GM23338 (cell line): ENCODE data around the gene LMAN1L. TPM values are rescaled to one million over a fixed set of nuclear protein-coding genes. Genes with fewer than 3 reads are reported as not detected.

Experiments used
- microRNA-seq: library from miRNA; unstranded; fragments of <30 nt; microRNA quantifications from one replicate; pipeline ENCODE4, GENCODE V29; 2017
- polyA plus RNA-seq: library from polyadenylated mRNA; unstranded; fragments of >200 nt; fragmentation: Nextera tagmentation; extraction: Ambion mirVana; gene quantifications from 2 replicates; pipeline ENCODE4 v1.2.1, GENCODE V29; 2016
- small RNA-seq: library from RNA; depleted of rRNA; stranded (forward); fragments of <200 nt; gene quantifications from one replicate; pipeline ENCODE3, GENCODE V24; 2014; ENCODE audit warnings: low replicate concordance
- total RNA-seq: library from RNA; depleted of rRNA; stranded (reverse); fragments of >200 nt; shearing (Covaris generic); gene quantifications from 2 replicates; pipeline ENCODE4 v1.2.3, GENCODE V29; 2014; rRNA removed

The LMAN1L gene
- total and polyA plus RNA-seq, 2 experiments from 2014 or later, result not detected

Small RNAs within 50 kb of the gene (microRNA-seq; reads per million reads assigned to microRNA genes)
- gene MIR4513 (not detected), gene MIR6882 (0.66 reads per million)

Small RNAs within 50 kb of the gene (small RNA-seq; reads per million reads assigned to genes)
- gene CPLX3 (not detected), gene MIR4513 (not detected), gene MIR6882 (not detected)

Other genes with a start within 250 kb of the LMAN1L start
- gene CLK3, start 197.0 kb upstream of the LMAN1L start, total RNA-seq, result 59.1 and 67.7 TPM in 2 replicates
- gene CLK3, start 197.0 kb upstream of the LMAN1L start, polyA plus RNA-seq, result 38.1 and 40.7 TPM in 2 replicates
- 26.4 and 26.5 TPM in 2 replicates for gene EDC3, start 116.8 kb upstream of the LMAN1L start, total RNA-seq
- gene EDC3, start 116.8 kb upstream of the LMAN1L start, polyA plus RNA-seq, result 13.6 and 13.8 TPM in 2 replicates
- 0.50 and 1.4 TPM in 2 replicates for gene CYP1A1, start 87.3 kb upstream of the LMAN1L start, total RNA-seq
- gene CYP1A1, start 87.3 kb upstream of the LMAN1L start, polyA plus RNA-seq, result 0.16 and 0.21 TPM in 2 replicates
- gene CYP1A2, start 64.0 kb upstream of the LMAN1L start, total RNA-seq, result not detected in 2 replicates
- gene CYP1A2, start 64.0 kb upstream of the LMAN1L start, polyA plus RNA-seq, result not detected in 2 replicates
- gene CSK, start 30.8 kb upstream of the LMAN1L start, total RNA-seq, result 27.5 and 29.9 TPM in 2 replicates
- 13.6 and 16.5 TPM in 2 replicates for gene CSK, start 30.8 kb upstream of the LMAN1L start, polyA plus RNA-seq
- gene CPLX3, start 13.8 kb downstream of the LMAN1L start, total RNA-seq, result 0.62 and 0.66 TPM in 2 replicates
- gene CPLX3, start 13.8 kb downstream of the LMAN1L start, polyA plus RNA-seq, result 0.21 TPM in 1 of 2 replicates, not detected in the other
- 32.6 and 35.4 TPM in 2 replicates for gene ULK3, start 30.3 kb downstream of the LMAN1L start, total RNA-seq
- 19.3 and 20.3 TPM in 2 replicates for gene ULK3, start 30.3 kb downstream of the LMAN1L start, polyA plus RNA-seq
- 51.3 and 64.9 TPM in 2 replicates for gene SCAMP2, start 60.5 kb downstream of the LMAN1L start, total RNA-seq
- gene SCAMP2, start 60.5 kb downstream of the LMAN1L start, polyA plus RNA-seq, result 34.7 and 35.8 TPM in 2 replicates
- 67.5 and 74.2 TPM in 2 replicates for gene MPI, start 77.2 kb downstream of the LMAN1L start, total RNA-seq
- gene MPI, start 77.2 kb downstream of the LMAN1L start, polyA plus RNA-seq, result 18.0 and 21.2 TPM in 2 replicates
- gene FAM219B, start 94.0 kb downstream of the LMAN1L start, total RNA-seq, result 53.1 and 61.4 TPM in 2 replicates
- gene FAM219B, start 94.0 kb downstream of the LMAN1L start, polyA plus RNA-seq, result 28.2 and 28.8 TPM in 2 replicates
- gene COX5A, start 125.2 kb downstream of the LMAN1L start, total RNA-seq, result 190 and 292 TPM in 2 replicates
- gene COX5A, start 125.2 kb downstream of the LMAN1L start, polyA plus RNA-seq, result 765 and 885 TPM in 2 replicates
- gene RPP25, start 143.9 kb downstream of the LMAN1L start, total RNA-seq, result 15.8 and 18.8 TPM in 2 replicates
- 14.6 and 14.8 TPM in 2 replicates for gene RPP25, start 143.9 kb downstream of the LMAN1L start, polyA plus RNA-seq
- 31.0 and 43.3 TPM in 2 replicates for gene SCAMP5, start 182.7 kb downstream of the LMAN1L start, total RNA-seq
- gene SCAMP5, start 182.7 kb downstream of the LMAN1L start, polyA plus RNA-seq, result 12.8 and 12.9 TPM in 2 replicates
- 40.2 and 42.8 TPM in 2 replicates for gene PPCDC, start 210.8 kb downstream of the LMAN1L start, total RNA-seq
- gene PPCDC, start 210.8 kb downstream of the LMAN1L start, polyA plus RNA-seq, result 17.8 and 22.1 TPM in 2 replicates